Measurements from ENCODE around the gene CDK5R2.

Gene CDK5R2

GRCh38 chr2:218991674-218992168 is 32.3 kb downstream of the CDK5R2 start:
- H3K4me1 ChIP-seq (ENCODE audit: insufficient read depth, insufficient read length): peaks cover 9% of the 10 kb centered on the region
- H3K4me3 ChIP-seq (ENCODE audit: insufficient read length, low read depth): no peak overlapping the region
- no peak for DNase-seq (ENCODE audit: low read depth, low spot score)
- TF ChIP-seq YY1 (IDR thresholded peaks at IDR 0.05; ENCODE audit: insufficient read depth, insufficient read length): no peak
- TF ChIP-seq SUZ12 (IDR thresholded peaks at IDR 0.05; ENCODE audit: extremely low read depth, insufficient read depth, insufficient read length): no peak
- no peak for TF ChIP-seq ZNF274 (IDR thresholded peaks at IDR 0.05; ENCODE audit: low read depth, low read length)
- no peaks in the 10 kb centered on the region for H3K9me3 ChIP-seq (ENCODE audit: insufficient read depth, low read length)
- H3K36me3 ChIP-seq (ENCODE audit: insufficient read depth, insufficient read length, low read length): no peaks in the 10 kb centered on the region
- H3K27me3 ChIP-seq (ENCODE audit: insufficient read depth, insufficient read length): peaks cover 100% of the 10 kb centered on the region
- no peak overlapping the region for H3K9ac ChIP-seq (ENCODE audit: insufficient read length, low read depth)

GRCh38 chr2:218992196-218992595 is 32.7 kb downstream of the CDK5R2 start:
- Histone ChIP-seq H3K9ac (ENCODE audit: insufficient read length, low read depth) (no peak overlapping the region), H3K4me3 (ENCODE audit: insufficient read length, low read depth) (no peak overlapping the region), H3K36me3 (ENCODE audit: insufficient read depth, insufficient read length, low read length) (no peaks in the 10 kb centered on the region), H3K4me1 (ENCODE audit: insufficient read depth, insufficient read length) (peaks cover 9% of the 10 kb centered on the region), H3K9me3 (ENCODE audit: insufficient read depth, low read length) (no peaks in the 10 kb centered on the region), H3K27me3 (ENCODE audit: insufficient read depth, insufficient read length) (peaks cover 100% of the 10 kb centered on the region)
- no peak for DNase-seq (ENCODE audit: low read depth, low spot score)
- TF ChIP-seq YY1 (IDR thresholded peaks at IDR 0.05; ENCODE audit: insufficient read depth, insufficient read length) (no peak), SUZ12 (IDR thresholded peaks at IDR 0.05; ENCODE audit: extremely low read depth, insufficient read depth, insufficient read length) (no peak), ZNF274 (IDR thresholded peaks at IDR 0.05; ENCODE audit: low read depth, low read length) (no peak)

- Histone ChIP-seq H3K4me3 (ENCODE audit: insufficient read length, low read depth) (peak overlapping the region; percentile 22), H3K27me3 (ENCODE audit: insufficient read depth, insufficient read length) (peaks cover 100% of the 10 kb centered on the region)
- DNase-seq (ENCODE audit: low read depth, low spot score): no peak
Observed at GRCh38 chr2:218992703-218993344, 33.4 kb downstream of the CDK5R2 start.

GRCh38 chr2:218993345-218994315 is 34.2 kb downstream of the CDK5R2 start, which contains the start of gene CRYBA2:
Gene CRYBA2 (minus strand): TSS chr2:218993422. CDS start chr2:218993176, 246 bp downstream.
- DNase-seq (ENCODE audit: low read depth, low spot score): no peak
- H3K4me1 ChIP-seq (ENCODE audit: insufficient read depth, insufficient read length): peaks cover 12% of the 10 kb centered on the region
- TF ChIP-seq ZNF274 (IDR thresholded peaks at IDR 0.05; ENCODE audit: low read depth, low read length) (no peak), SUZ12 (IDR thresholded peaks at IDR 0.05; ENCODE audit: extremely low read depth, insufficient read depth, insufficient read length) (no peak), YY1 (IDR thresholded peaks at IDR 0.05; ENCODE audit: insufficient read depth, insufficient read length) (no peak)

More at GRCh38 chr2:218992703-218993344, 33.4 kb downstream of the CDK5R2 start:
- TF ChIP-seq YY1 (IDR thresholded peaks at IDR 0.05; ENCODE audit: insufficient read depth, insufficient read length): no peak
- TF ChIP-seq SUZ12 (IDR thresholded peaks at IDR 0.05; ENCODE audit: extremely low read depth, insufficient read depth, insufficient read length): peak; percentile 87
- H3K9me3 ChIP-seq (ENCODE audit: insufficient read depth, low read length): no peaks in the 10 kb centered on the region
- H3K36me3 ChIP-seq (ENCODE audit: insufficient read depth, insufficient read length, low read length): no peaks in the 10 kb centered on the region
- H3K9ac ChIP-seq (ENCODE audit: insufficient read length, low read depth): peak overlapping the region; percentile 73
- H3K4me1 ChIP-seq (ENCODE audit: insufficient read depth, insufficient read length): peaks cover 9% of the 10 kb centered on the region

GRCh38 chr2:218995561-218995960 is 36.1 kb downstream of the CDK5R2 start:
- Histone ChIP-seq H3K27me3 (ENCODE audit: insufficient read depth, insufficient read length) (peaks cover 99% of the 10 kb centered on the region), H3K4me1 (ENCODE audit: insufficient read depth, insufficient read length) (peaks cover 25% of the 10 kb centered on the region), H3K9me3 (ENCODE audit: insufficient read depth, low read length) (no peaks in the 10 kb centered on the region), H3K4me3 (ENCODE audit: insufficient read length, low read depth) (no peak overlapping the region), H3K9ac (ENCODE audit: insufficient read length, low read depth) (no peak overlapping the region), H3K36me3 (ENCODE audit: insufficient read depth, insufficient read length, low read length) (no peaks in the 10 kb centered on the region)
- no peak for TF ChIP-seq ZNF274 (IDR thresholded peaks at IDR 0.05; ENCODE audit: low read depth, low read length)
- TF ChIP-seq SUZ12 (IDR thresholded peaks at IDR 0.05; ENCODE audit: extremely low read depth, insufficient read depth, insufficient read length): no peak
- no peak for TF ChIP-seq YY1 (IDR thresholded peaks at IDR 0.05; ENCODE audit: insufficient read depth, insufficient read length)
- DNase-seq (ENCODE audit: low read depth, low spot score): no peak

More at GRCh38 chr2:218993345-218994315, 34.2 kb downstream of the CDK5R2 start, which contains the start of gene CRYBA2:
- Histone ChIP-seq H3K9me3 (ENCODE audit: insufficient read depth, low read length) (no peaks in the 10 kb centered on the region), H3K27me3 (ENCODE audit: insufficient read depth, insufficient read length) (peaks cover 100% of the 10 kb centered on the region), H3K9ac (ENCODE audit: insufficient read length, low read depth) (peak within 1 kb of the TSS; percentile 73), H3K36me3 (ENCODE audit: insufficient read depth, insufficient read length, low read length) (no peaks in the 10 kb centered on the region), H3K4me3 (ENCODE audit: insufficient read length, low read depth) (peak within 1 kb of the TSS; percentile 22)

- Histone ChIP-seq H3K4me3 (ENCODE audit: insufficient read length, low read depth) (peak overlapping the region; percentile 24), H3K9me3 (ENCODE audit: insufficient read depth, low read length) (no peaks in the 10 kb centered on the region), H3K36me3 (ENCODE audit: insufficient read depth, insufficient read length, low read length) (no peaks in the 10 kb centered on the region), H3K4me1 (ENCODE audit: insufficient read depth, insufficient read length) (peaks cover 31% of the 10 kb centered on the region), H3K27me3 (ENCODE audit: insufficient read depth, insufficient read length) (peaks cover 99% of the 10 kb centered on the region), H3K9ac (ENCODE audit: insufficient read length, low read depth) (no peak overlapping the region)
- peak; percentile 58 for DNase-seq (ENCODE audit: low read depth, low spot score)
- TF ChIP-seq ZNF274 (IDR thresholded peaks at IDR 0.05; ENCODE audit: low read depth, low read length): no peak
Observed at GRCh38 chr2:218995972-218996711, 36.7 kb downstream of the CDK5R2 start.
